ENCODE data around the gene MYMK.

Gene MYMK

DNA sequence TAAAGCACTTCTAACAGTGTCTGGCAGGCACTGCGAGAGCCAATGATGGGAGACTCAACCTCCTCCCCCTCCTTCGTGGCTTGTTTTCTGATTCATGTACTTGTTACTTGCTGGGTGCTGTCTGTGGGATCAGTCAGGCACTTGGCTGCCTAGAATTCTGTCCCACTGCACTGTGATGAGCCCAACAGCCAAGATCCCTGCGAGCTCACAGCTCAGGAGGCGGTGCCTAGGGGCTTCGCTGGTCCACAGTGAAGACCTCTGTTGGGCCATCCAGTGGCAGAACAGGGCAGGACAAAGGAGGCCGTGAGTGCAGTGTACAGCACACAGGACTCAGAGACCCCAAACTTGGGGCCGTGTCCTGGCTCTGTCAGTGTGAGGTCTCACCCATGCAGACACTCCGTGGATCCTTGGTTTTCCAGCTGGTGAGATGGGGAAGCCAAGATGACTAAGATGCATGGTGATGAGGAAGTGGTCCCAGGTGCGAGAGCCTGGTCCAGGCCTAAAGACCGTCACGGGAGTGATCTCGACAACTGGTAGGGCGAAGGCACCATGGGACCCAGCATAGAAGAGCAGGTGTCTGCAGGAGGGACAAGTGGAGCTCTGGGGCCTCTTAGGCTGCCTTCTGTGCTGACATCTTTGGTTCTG lies 19.5 kb downstream of the MYMK start:
- no peak for DNase-seq (ENCODE audit: low spot score)

DNA sequence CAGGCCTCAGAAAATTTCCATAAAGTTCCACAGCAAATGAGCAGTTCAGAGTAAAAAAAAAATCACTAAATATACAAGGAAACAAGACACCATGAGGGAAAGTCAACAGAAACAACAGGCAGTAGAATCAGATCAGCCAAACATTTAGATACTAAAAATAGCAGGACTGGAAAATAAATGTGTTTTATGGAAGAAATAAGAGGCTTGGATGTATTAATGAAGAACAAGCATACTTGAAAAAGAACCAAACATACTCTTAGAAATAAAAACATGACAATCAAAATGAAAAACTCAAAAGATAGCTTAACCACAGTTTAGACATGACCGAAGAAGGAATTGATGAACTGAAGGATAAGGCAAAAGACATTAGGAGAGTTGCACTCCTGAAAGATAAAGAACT lies 22.6 kb downstream of the MYMK start:
- no peak for DNase-seq (ENCODE audit: low spot score)

DNA sequence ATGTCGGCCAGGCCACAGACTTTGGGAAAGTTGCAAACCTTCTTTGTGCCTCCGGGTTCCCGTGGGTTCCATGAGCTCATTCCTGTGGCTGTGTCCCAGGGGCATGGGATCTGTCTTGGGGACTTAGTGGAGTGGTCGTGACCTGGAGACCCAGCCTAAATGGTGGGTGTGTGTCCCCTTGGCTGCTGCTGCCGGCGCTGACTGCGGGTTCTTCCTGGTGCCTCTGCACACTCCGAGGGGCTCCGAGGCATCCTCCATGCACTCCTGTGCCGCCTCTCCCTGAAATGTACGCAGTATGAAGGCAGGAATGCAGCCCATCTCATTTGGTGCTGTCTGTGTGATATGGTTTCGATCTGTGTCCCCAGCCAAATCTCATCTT lies 24.9 kb downstream of the MYMK start:
- DNase-seq (ENCODE audit: low spot score): no peak

DNA sequence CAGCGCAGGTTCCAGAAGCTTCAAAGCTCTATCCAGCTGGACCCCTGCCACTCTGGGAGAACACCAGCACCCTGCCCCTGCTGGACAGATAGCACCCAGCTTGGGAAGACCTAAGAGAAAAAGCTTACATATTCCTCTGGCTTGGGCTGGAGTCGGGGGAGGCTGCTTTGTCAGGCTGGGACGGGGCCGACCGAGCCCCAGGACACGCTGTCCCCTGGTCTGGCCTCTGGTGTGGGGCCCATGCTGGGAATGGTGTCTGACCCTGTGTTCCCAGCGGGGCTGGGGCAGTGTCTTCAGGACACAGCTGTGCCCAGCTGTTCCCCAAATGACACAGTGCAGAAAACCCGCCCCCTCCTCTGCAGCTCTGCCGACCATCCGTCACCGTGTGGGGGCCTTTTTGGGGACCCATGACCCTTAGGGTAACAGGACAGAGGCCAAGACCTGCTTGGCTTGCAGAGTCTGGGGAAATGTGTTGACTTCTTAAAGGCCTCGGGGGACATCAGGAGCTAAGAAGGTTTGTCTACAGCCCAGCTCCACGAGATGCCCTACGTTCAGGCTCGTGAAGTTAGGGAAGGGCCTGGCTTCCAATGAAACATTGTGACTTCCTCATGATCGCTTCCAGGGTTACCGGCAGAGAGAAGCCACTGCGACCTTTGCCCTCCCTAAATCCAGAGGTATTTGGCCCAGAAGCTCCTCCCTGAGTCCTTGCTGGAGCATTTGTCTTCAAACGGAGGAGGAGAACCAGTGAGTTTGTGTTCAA lies 25.4 kb downstream of the MYMK start:
- no peak for DNase-seq (ENCODE audit: low spot score)

DNA sequence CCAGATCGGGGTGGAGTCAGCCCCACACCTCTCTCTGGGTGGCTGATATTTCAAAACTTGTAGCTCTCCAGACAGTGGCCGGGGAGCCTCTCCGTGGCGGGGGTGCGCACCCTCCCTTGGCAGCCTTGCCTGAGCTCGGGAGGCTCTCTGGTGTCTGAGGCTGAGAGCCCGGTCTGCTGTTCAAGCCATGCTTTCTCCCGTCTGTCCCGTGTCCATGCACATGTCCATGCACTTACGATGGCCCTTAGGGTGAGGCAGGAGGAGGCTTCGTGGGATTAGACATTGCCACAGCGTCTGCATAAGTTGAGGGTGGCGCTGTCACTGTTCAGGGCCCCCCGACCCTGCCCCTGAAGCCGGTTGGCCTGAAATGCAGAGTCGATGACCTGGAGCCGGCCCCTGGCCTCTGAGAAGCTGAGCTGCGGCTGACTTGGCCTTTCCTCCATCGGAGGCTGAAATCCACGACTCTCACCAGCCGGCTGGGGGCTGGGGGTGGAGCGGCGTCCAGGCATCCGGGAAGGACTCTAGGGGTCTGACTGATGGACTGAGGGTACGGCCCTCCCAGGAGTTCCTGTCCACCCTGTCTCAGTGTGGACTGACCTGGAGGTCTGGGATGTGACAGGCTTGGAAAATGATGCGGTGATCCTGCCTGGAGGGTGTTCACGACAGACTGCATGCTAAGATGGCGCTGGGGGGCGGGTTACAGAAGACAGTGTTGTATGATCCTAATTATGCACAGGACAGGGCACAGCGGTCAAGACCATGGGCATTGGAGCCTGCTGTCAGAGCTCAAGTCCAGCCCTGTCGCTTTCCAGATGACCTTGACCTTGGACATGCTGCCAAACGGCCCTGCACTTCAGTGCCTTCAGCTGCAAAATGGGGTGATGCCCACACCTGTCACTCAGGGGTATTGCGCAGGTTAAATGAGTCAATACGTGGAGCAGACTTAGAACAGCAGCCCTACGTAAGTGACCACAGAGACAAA lies 27.6 kb downstream of the MYMK start:
- no peak for DNase-seq (ENCODE audit: low spot score)

DNA sequence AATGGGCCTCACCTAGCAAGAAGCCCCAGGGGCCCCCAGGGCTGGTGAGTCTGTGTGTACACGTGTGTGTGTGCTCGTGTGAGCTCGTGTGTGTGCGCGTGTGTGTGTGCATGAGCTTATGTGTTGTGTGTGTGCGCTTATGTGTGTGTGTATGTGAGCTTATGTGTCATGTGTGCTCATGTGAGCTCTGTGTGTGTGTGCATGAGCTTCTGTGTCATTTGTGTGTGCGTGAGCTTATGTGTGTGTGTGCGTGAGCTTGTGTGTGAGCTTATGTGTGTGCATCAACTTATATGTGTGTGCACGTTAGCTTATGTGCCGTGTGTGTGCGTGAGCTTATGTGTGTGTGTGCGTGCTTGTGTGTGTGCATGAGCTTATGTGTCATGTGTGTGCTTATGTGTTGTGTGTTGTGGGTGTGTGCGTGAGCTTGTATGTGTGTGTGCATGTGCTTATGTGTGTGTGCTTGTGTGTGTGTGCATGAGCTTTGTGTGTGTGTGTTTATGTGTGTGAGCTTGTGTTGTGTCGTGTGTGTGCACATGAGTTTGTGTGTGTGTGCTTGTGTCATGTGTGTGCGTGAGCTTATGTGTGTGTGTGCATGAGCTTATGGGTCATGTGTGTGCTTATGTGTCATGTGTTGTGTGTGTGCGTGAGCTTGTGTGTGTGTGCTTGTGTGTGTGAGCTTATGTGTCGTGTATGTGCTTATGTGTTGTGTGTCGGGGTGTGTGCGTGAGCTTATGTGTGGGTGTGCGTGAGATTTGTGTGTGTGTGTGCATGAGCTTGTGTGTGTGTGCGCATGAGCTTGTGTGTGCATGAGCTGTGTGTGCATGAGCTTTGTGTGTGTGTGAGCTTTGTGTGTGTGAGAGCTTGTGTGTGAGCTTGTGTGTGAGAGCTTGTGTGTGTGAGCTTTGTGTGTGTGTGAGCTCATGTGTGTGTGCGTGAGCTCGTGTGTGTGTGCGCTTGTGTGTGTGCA lies 29.1 kb downstream of the MYMK start:
- DNase-seq (ENCODE audit: low spot score): no peak

DNA sequence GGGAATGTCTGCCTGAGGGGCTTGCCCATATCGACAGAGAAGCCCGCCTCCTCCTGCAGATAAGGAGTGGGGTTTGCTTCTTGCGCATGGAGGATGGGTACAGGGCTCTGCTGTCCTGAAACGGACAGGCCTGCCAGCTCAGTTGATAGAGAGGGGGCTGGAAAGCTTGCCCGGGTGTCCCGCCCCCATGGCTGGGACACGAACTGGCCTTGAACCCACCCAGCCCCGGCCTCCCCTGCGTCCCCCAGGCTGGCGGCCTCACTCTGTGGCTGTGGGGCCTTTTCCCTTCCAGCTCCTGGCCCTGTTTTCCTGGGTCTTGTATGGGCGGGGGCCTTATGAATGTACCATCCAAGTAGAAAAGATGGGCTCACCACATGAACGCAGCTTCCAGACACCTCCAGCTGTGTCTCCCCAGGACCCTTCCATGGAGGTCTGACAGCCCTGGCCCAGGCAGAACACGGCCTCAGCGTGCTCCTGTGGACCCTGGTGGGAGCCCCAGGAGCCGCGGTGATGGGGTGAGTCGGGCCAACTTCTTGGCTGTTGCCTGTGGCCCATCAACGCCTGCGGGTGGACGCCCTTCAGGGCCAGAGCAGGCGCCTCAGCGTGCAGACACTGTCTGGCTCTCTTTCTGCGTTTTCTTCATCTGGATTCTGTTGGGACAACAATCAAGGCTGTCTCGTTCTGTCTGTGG lies 30.0 kb downstream of the MYMK start:
- DNase-seq (ENCODE audit: low spot score): no peak

DNA sequence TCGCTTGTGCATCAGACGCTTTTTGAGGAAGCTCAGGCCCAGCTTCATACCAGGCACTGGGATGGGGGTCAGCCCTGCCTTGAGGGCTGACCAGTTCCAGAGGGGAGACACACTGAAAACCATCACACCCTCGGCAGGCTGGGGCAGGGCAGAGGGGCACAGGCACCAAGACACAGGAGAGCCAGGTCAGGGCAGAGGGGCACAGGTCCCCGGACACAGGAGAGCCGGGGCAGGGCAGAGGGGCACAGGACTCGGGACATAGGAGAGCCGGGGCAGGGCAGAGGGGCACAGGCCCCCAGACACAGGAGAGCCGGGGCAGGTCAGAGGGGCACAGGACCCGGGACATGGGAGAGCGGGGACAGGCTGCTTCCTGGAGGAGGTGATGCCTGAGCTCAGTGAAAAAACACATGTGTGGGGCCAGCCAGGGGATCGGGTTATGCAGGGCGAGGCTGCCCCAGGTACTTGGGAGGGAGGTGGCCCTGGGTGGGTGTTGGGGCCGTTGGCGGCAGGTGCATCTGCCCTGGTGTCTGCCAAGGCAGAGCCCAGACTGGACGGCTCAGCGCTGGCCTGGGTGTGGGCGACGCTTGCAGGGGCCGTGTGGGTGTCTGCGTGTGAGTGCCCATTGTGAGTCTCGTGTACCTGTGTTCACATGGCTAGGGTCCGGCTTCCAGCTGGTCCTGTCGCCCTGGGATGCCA lies 30.8 kb downstream of the MYMK start:
- DNase-seq (ENCODE audit: low spot score): no peak

DNA sequence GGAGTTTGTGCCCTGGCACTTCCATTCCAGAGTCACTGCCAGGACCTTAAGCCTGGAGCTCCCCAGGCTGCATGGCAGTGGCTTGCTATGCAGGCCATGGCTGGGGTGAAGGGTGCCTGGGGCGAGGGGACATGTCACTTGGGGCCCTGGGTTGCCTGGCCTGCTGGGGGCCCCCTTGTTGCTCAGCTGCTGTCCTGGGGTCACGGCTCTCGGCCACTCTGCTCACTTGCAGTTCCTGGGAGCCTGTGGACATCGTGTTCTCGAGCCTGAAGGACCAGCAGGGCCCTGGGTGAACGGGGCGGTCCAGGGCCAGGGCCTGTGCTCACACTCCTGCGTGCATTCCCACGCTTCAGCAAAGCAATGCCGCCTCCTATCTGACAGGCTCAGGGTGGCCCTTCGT lies 31.3 kb downstream of the MYMK start:
- no peak for DNase-seq (ENCODE audit: low spot score)

DNA sequence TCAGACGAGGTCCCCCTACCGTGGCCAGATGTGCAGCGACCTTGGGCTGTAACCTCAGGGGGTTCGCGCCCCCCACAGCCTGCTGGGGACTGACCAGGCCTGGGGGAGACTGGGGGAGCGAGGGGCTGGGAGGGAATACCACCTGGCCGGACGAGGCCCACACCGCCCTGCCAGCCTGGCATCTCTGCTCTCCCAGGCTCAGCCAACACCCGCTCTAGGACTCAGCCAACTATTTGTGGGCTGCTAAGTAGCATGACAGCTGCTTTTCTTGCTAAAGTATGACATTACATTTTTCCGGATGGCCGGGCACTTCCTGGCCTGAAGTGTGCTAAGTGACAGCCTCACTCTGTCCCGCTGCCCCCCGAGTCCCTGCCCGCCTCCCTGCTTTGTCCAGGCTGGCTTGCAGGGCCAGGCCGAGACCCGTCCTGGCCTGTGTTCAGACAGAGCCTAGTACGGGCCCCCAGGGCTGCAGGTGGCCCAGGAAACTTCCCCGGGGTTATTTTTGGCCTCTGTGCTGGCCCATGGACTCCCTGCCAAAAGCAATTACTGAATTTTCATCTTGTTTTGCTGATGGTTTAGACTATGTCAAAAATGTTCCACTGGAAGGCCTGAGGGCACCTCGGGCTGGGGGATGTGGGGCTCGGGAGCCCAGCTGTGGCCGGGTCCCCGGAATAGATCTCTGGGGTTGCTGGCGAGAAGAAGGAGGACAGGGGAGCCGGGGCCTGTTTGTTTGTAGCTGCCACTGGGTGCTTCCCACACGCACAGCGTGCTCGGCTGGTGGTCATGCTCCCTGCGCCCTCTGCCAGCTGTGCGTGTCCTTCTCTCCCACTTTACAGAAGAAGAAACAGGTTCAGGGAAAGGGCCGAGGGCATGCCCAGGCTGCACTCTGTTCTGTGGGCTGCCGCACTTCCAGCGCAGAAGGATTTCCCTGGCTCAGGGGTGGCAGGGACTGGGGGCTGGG lies 32.4 kb downstream of the MYMK start:
- no peak for DNase-seq (ENCODE audit: low spot score)

DNA sequence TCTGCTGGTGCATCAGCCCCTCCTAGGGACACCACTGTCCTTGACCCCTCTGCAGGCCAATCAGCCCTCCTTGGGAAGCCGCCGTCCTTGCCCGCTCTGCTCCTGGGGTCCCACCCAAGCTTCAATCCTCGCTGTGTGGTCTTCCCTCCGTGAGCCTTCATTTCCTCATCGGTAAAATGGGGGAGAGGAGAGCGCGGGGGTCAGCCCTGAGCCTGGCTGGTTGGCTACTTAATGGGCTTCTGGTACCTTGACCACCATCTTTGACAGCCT lies 33.2 kb downstream of the MYMK start:
- no peak for DNase-seq (ENCODE audit: low spot score)

DNA sequence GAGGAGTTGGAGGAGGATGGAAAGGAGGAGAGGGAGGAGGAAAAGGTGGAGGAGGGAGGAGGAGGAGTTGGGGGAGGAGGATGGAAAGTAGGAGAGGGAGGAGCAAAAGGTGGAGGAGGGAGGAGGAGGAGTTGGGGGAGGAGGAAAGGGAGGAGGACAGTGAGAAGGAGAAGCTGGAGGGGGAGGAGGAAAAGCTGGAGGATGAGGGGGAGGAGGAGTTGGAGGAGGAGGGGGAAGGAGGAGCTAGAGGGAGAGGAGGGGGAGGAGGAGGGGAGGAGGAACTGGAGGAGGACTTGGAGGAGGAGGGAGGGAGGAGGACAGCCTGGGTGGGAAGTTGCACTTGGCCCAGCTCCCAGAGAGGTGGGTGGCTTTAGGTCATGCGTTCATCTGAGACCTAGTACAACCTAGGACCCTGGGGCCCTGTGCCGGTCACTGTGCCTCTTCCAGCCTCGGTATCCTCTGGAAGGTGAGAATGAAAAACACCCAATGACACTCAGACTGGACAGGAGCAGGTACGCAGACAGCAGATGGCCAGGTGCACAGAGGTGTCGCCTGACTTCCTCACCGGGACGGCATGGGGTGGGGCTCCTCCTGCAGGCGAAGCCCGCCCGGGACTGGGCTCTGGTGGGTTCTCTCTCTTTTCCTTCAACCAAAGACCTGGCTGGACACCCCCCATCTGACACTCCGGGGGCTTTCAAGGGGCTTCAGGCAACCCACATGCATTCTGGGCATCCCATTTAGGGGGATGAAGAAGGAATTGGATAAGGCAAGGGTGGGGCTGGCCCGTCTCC lies 33.7 kb downstream of the MYMK start:
- DNase-seq (ENCODE audit: low spot score): no peak

DNA sequence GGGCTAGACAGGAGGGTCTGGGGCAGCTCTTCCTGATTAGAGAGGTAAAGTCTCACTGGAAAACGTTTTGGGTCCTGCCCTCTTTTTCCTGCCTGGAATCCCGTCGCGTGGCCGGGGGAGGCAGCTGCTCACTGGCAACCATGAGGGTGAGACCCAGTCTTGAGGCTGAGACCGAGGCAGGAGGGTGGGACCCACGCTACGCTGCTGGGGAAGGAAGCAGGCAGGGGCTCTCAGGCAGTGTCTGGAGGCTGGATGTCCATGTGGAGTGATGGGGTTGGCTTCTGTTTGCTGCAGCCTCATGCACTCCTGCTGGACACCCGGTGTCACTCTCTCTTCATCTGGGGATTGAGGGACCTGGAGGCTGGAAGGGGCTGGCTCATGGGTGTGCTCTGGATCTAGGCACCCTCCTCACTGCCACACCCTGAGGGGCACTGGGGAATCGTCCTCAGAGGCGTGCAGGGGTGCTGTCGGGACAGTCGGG lies 34.5 kb downstream of the MYMK start:
- DNase-seq (ENCODE audit: low spot score): no peak

DNA sequence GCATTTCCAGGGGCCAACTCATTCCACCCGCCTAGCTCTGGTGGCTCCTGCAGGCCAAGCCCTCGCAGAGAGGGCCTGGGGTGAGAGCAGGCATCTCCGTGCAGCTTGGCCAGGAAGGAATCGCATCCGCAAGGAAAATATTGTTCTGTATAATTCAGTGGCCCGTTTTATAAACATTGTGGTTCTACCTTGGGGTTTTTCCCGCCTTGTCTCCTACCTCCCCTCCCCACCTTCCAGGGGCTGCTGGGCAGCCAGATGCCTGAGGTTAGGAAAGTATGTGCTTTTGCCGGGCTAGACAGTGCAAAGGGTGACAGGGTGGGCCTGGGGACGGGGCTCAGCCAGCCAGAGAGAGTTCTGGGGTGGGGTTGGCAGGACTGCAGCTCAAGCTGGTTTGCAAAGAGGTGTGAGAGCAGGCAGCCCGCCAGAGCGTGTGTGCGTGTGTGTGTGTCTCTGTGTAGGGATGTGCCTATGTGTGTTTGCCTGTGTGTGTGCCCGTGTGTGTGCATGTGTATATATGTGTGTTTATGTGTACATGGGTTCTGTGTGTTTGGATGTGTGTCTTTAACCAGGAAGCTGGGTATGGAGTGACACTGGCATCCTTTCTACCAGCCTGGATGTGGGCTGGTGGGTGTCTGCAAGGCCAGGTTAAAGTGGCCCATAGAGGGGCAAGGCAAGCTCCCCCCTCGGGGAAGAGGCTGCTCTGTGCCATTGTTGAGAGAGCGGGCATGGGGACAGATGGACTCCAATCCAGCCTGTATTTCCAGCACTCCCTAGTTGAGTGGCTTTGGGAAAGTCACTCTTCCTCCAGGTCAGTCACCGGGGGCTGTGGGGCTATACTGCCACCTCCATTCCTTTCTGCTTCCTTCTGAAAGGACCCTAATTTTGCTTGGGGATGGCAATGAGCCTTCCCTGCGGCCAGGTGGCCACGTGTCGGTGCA lies 35.2 kb downstream of the MYMK start:
- no peak for DNase-seq (ENCODE audit: low spot score)

DNA sequence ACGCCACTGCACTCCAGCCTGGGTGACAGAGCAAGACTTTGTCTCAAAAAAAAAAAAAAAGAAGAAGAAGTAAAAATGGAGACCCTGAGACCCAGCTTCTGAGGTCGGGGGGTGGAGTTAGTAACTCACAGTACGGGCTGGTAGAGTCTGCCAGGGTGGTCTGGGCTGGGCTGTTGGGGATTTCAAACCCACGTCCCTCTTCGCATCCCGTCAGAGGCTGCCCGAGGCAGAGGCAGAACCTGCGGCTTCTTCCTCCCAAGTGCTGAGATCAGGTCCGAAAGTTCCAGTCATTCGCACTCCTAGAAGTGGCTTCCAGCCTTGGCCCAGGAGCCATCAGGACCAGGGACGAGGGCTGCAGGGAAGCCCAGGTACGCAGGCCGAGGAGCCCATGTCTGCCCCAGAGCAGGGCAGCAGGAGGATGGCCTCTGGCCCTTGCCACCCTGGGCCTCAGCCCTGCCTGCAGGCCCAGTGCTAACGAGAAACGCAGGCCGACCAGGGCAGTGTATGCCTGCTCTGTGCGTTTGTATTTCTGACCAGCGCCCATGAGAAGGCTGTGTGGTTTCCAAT lies 36.0 kb downstream of the MYMK start:
- DNase-seq (ENCODE audit: low spot score): no peak

DNA sequence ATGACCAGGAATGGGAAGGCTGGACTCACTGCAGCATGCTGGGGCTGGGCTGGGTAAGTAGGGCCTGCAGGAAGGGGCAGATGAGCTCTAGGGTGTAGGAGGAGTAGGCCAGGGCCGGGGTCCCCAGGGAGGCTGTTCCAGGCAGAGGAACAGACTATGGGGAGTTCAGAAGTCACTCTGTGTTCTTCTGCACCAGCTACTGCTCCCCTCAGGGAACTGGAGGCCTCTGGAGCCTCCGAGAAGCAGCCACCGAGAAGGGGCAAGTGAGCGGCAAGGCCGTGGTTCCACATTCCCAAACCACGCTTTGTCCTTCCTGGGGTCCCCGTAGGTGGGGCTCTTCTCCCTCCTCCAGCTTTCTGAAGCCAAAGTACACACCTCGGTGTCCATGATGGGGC lies 37.4 kb downstream of the MYMK start:
- DNase-seq (ENCODE audit: low spot score): no peak
